ENCODE results near the gene VSIG2. TPM values are rescaled to one million over a fixed set of nuclear protein-coding genes. Genes with fewer than 3 reads are reported as not detected.

The VSIG2 gene
- total RNA-seq, 1 experiment from 2014 or later: not detected

DNA sequence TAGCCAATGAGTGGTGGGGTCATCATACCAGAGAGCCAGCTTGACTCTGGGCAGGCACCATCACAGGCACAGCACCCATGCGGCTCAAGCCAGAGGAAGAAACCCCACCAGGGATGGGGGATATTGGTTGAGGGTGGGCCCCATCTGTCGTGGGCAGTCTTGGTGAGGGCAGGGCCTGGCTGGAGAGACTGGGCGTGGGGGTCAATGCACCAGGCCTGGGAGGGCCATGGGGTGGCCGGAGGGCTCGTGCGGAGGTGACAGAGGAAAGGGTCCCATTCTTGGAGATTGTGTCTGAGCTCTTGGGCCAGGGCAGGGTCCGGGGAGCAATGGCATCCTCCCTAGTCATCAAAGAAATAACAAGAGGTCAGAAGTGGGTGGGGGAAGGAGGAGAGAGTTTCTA lies 1.6 kb upstream of the VSIG2 start:
- H3K9me3 Mint-ChIP-seq (ENCODE audit: unreplicated experiment): no peaks in the 10 kb centered on the region
- intact Hi-C loops (cut with micrococcal nuclease): no loop called here
- no peak overlapping the region for H3K4me3 Mint-ChIP-seq (ENCODE audit: unreplicated experiment)
- no peaks in the 10 kb centered on the region for H3K4me1 Mint-ChIP-seq (ENCODE audit: insufficient read depth, unreplicated experiment)
- BruUV-seq (replicated peaks): no TSS peak
- CTCF ChIA-PET: interaction anchor here (0.6 to 2.4 kb wide), 6 partner anchors 10 to 670 kb away, joined by 3 to 14 read pairs (median 6); no protein-coding TSS in a partner anchor
- no peak for DNase-seq (ENCODE audit: unreplicated experiment)
- H3K36me3 Mint-ChIP-seq (ENCODE audit: insufficient read depth, unreplicated experiment): no peaks in the 10 kb centered on the region
- POLR2A ChIA-PET: no interaction called here
- H3K27ac Mint-ChIP-seq (ENCODE audit: low read depth, unreplicated experiment): no peak overlapping the region
- TF ChIP-seq, protein P1, sequence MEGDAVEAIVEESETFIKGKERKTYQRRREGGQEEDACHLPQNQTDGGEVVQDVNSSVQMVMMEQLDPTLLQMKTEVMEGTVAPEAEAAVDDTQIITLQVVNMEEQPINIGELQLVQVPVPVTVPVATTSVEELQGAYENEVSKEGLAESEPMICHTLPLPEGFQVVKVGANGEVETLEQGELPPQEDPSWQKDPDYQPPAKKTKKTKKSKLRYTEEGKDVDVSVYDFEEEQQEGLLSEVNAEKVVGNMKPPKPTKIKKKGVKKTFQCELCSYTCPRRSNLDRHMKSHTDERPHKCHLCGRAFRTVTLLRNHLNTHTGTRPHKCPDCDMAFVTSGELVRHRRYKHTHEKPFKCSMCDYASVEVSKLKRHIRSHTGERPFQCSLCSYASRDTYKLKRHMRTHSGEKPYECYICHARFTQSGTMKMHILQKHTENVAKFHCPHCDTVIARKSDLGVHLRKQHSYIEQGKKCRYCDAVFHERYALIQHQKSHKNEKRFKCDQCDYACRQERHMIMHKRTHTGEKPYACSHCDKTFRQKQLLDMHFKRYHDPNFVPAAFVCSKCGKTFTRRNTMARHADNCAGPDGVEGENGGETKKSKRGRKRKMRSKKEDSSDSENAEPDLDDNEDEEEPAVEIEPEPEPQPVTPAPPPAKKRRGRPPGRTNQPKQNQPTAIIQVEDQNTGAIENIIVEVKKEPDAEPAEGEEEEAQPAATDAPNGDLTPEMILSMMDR (IDR thresholded peaks at IDR 0.05; ENCODE audit: unreplicated experiment): no peak
- H3K27me3 Mint-ChIP-seq (ENCODE audit: insufficient read depth, unreplicated experiment): no peaks in the 10 kb centered on the region

DNA sequence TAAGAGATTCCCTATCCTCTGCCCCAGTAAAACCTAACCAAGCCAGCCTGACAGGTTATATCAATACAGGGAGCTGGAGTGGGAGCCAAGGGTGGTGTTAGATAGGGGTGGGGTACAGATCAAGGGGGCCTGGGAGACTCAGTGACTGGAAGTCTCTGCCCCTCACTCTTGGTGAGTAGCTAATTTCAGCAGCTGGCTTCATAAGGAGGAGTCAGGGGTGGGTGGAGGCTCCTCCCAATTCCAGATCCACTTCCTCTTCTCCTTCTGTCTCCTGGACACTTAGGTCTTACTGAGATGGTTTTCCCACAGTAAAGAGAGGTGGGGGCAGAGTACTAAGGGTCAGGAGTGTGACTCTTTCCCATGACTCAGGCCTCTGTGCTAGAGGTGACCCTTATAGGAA lies 1.1 kb upstream of the VSIG2 start:
- no peaks in the 10 kb centered on the region for H3K36me3 Mint-ChIP-seq (ENCODE audit: insufficient read depth, unreplicated experiment)
- no peaks in the 10 kb centered on the region for H3K27me3 Mint-ChIP-seq (ENCODE audit: insufficient read depth, unreplicated experiment)
- ChIA-PET POLR2A (interaction anchor here (0.7 kb wide), 1 partner anchor 61 kb away, joined by 4 read pairs; no protein-coding TSS in a partner anchor), CTCF (interaction anchor here (0.6 to 2.4 kb wide), 6 partner anchors 10 to 670 kb away, joined by 3 to 14 read pairs (median 6); no protein-coding TSS in a partner anchor)
- H3K4me1 Mint-ChIP-seq (ENCODE audit: insufficient read depth, unreplicated experiment): no peaks in the 10 kb centered on the region
- no TSS peak for BruUV-seq (replicated peaks)
- H3K9me3 Mint-ChIP-seq (ENCODE audit: unreplicated experiment): no peaks in the 10 kb centered on the region
- TF ChIP-seq, protein P1 (IDR thresholded peaks at IDR 0.05; ENCODE audit: unreplicated experiment): no peak
- no peak overlapping the region for H3K4me3 Mint-ChIP-seq (ENCODE audit: unreplicated experiment)
- H3K27ac Mint-ChIP-seq (ENCODE audit: low read depth, unreplicated experiment): no peak overlapping the region
- no peak for DNase-seq (ENCODE audit: unreplicated experiment)
- intact Hi-C loops (cut with micrococcal nuclease): no loop called here

DNA sequence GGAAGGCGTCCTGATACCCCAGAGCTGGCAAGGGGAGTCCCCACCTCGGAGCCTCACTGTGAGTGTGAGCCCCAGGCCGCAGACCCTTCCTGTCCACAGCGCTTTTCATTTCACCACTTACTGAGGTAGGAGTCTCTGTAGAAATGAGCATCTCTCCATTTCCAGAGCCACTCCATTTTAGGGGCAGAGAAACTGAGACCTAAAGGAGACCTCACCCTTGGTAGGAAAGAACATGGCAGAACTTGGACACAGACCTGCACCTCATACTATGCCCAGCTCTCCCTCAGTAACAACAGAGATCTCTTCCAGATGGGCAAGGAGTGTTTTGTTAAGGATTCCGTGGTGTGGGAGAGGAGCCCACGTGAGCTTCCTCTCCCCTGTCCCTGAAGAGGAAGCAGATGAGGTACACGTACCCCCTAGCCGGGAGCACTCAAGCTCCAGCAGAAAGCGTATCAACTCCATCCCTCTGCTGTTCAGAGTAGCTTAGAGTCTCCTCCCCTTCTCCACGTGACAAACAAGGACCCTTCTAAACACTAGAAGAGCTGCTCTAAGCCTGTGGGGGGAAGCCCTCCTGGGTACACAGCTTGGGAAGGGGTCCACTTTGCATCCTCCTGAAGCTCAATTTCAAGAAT lies 532 bp upstream of the VSIG2 start:
- ChIA-PET POLR2A (interaction anchor here (0.7 kb wide), 1 partner anchor 62 kb away, joined by 4 read pairs; no protein-coding TSS in a partner anchor), CTCF (interaction anchor here (0.6 to 2.4 kb wide), 8 partner anchors 11 to 124 kb away, joined by 3 to 14 read pairs (median 4); no protein-coding TSS in a partner anchor)
- intact Hi-C loops (cut with micrococcal nuclease): no loop called here
- Mint-ChIP-seq H3K27ac (ENCODE audit: low read depth, unreplicated experiment) (no peak overlapping the region), H3K36me3 (ENCODE audit: insufficient read depth, unreplicated experiment) (no peaks in the 10 kb centered on the region), H3K4me1 (ENCODE audit: insufficient read depth, unreplicated experiment) (no peaks in the 10 kb centered on the region), H3K4me3 (ENCODE audit: unreplicated experiment) (no peak overlapping the region), H3K9me3 (ENCODE audit: unreplicated experiment) (no peaks in the 10 kb centered on the region), H3K27me3 (ENCODE audit: insufficient read depth, unreplicated experiment) (no peaks in the 10 kb centered on the region)
- TF ChIP-seq, protein P1 (IDR thresholded peaks at IDR 0.05; ENCODE audit: unreplicated experiment): no peak
- no peak for DNase-seq (ENCODE audit: unreplicated experiment)
- BruUV-seq (replicated peaks): no TSS peak

DNA sequence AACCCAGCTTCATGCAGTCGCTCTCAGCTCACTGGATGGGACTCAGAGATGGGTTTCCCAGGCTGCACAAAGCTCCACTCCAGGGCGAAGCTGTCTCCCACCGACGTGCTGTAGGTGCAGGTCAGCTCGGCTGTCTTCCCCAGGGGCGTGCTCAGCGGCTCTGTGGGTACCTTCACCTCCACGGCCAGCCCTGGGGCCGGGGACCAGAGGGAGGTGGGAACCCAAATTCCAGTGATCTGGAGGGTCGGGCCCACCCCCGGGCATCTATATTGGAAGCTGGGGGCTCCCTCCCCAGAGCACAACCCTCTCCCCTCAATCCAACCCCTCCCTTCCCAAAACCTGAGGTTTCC lies 689 bp downstream of the VSIG2 start:
- POLR2A ChIA-PET: no interaction called here
- Mint-ChIP-seq H3K4me1 (ENCODE audit: insufficient read depth, unreplicated experiment) (peaks cover 4% of the 10 kb centered on the region), H3K4me3 (ENCODE audit: unreplicated experiment) (no peak overlapping the region), H3K27ac (ENCODE audit: low read depth, unreplicated experiment) (no peak overlapping the region), H3K9me3 (ENCODE audit: unreplicated experiment) (no peaks in the 10 kb centered on the region), H3K36me3 (ENCODE audit: insufficient read depth, unreplicated experiment) (no peaks in the 10 kb centered on the region), H3K27me3 (ENCODE audit: insufficient read depth, unreplicated experiment) (no peaks in the 10 kb centered on the region)
- no TSS peak for BruUV-seq (replicated peaks)
- CTCF ChIA-PET: interaction anchor here (0.6 to 2.4 kb wide), 9 partner anchors 10 to 129 kb away, joined by 3 to 14 read pairs (median 5); no protein-coding TSS in a partner anchor
- TF ChIP-seq, protein P1 (IDR thresholded peaks at IDR 0.05; ENCODE audit: unreplicated experiment): no peak
- no peak for DNase-seq (ENCODE audit: unreplicated experiment)
- intact Hi-C loops (cut with micrococcal nuclease): no loop called here

Data from MCF 10A (cell line).